ENCODE results near the gene TNFRSF25.

- TF ChIP-seq EP300 (IDR thresholded peaks at IDR 0.05; ENCODE audit: borderline replicate concordance in 1 of 2, low read depth in 1 of 2, low read length in 1 of 2), result no peak
- TF ChIP-seq, protein P1, sequence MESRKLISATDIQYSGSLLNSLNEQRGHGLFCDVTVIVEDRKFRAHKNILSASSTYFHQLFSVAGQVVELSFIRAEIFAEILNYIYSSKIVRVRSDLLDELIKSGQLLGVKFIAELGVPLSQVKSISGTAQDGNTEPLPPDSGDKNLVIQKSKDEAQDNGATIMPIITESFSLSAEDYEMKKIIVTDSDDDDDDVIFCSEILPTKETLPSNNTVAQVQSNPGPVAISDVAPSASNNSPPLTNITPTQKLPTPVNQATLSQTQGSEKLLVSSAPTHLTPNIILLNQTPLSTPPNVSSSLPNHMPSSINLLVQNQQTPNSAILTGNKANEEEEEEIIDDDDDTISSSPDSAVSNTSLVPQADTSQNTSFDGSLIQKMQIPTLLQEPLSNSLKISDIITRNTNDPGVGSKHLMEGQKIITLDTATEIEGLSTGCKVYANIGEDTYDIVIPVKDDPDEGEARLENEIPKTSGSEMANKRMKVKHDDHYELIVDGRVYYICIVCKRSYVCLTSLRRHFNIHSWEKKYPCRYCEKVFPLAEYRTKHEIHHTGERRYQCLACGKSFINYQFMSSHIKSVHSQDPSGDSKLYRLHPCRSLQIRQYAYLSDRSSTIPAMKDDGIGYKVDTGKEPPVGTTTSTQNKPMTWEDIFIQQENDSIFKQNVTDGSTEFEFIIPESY (IDR thresholded peaks at IDR 0.05; ENCODE audit: borderline replicate concordance, low read depth), result no peak
- no peak for TF ChIP-seq CTCF (IDR thresholded peaks at IDR 0.05)
- no peak for TF ChIP-seq FOXM1 (IDR thresholded peaks at IDR 0.05; ENCODE audit: low read depth)
- no peak for TF ChIP-seq USF1 (IDR thresholded peaks at IDR 0.05; ENCODE audit: borderline replicate concordance, low read depth)
- TF ChIP-seq RAD21 (IDR thresholded peaks at IDR 0.05; ENCODE audit: low read length), result no peak
- TF ChIP-seq, protein P2, sequence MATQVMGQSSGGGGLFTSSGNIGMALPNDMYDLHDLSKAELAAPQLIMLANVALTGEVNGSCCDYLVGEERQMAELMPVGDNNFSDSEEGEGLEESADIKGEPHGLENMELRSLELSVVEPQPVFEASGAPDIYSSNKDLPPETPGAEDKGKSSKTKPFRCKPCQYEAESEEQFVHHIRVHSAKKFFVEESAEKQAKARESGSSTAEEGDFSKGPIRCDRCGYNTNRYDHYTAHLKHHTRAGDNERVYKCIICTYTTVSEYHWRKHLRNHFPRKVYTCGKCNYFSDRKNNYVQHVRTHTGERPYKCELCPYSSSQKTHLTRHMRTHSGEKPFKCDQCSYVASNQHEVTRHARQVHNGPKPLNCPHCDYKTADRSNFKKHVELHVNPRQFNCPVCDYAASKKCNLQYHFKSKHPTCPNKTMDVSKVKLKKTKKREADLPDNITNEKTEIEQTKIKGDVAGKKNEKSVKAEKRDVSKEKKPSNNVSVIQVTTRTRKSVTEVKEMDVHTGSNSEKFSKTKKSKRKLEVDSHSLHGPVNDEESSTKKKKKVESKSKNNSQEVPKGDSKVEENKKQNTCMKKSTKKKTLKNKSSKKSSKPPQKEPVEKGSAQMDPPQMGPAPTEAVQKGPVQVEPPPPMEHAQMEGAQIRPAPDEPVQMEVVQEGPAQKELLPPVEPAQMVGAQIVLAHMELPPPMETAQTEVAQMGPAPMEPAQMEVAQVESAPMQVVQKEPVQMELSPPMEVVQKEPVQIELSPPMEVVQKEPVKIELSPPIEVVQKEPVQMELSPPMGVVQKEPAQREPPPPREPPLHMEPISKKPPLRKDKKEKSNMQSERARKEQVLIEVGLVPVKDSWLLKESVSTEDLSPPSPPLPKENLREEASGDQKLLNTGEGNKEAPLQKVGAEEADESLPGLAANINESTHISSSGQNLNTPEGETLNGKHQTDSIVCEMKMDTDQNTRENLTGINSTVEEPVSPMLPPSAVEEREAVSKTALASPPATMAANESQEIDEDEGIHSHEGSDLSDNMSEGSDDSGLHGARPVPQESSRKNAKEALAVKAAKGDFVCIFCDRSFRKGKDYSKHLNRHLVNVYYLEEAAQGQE (IDR thresholded peaks at IDR 0.05; ENCODE audit: low read depth, low read length), result no peak
- TF ChIP-seq, protein P3, sequence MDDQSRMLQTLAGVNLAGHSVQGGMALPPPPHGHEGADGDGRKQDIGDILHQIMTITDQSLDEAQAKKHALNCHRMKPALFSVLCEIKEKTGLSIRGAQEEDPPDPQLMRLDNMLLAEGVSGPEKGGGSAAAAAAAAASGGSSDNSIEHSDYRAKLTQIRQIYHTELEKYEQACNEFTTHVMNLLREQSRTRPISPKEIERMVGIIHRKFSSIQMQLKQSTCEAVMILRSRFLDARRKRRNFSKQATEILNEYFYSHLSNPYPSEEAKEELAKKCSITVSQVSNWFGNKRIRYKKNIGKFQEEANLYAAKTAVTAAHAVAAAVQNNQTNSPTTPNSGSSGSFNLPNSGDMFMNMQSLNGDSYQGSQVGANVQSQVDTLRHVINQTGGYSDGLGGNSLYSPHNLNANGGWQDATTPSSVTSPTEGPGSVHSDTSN (IDR thresholded peaks at IDR 0.05), result no peak
- no peak for TF ChIP-seq MXI1 (IDR thresholded peaks at IDR 0.05; ENCODE audit: low read depth, low read length)
- TF ChIP-seq, protein P4, sequence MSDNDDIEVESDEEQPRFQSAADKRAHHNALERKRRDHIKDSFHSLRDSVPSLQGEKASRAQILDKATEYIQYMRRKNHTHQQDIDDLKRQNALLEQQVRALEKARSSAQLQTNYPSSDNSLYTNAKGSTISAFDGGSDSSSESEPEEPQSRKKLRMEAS (IDR thresholded peaks at IDR 0.05; ENCODE audit: low read depth), result no peak
- no peak for TF ChIP-seq NRF1 (IDR thresholded peaks at IDR 0.05; ENCODE audit: low read depth, low read length)
- TF ChIP-seq FOSL2 (IDR thresholded peaks at IDR 0.05; ENCODE audit: borderline replicate concordance, low read depth), result no peak
Observed at GRCh38 chr1:6506210-6507036, 40.5 kb upstream of the TNFRSF25 start.
